ENCODE results near the gene IGFBP4. TPM values are rescaled to one million over a fixed set of nuclear protein-coding genes. Genes with fewer than 3 reads are reported as not detected.

IGFBP4 gene
- total RNA-seq, 1 experiment from 2014 or later: 35.7 TPM

DNA sequence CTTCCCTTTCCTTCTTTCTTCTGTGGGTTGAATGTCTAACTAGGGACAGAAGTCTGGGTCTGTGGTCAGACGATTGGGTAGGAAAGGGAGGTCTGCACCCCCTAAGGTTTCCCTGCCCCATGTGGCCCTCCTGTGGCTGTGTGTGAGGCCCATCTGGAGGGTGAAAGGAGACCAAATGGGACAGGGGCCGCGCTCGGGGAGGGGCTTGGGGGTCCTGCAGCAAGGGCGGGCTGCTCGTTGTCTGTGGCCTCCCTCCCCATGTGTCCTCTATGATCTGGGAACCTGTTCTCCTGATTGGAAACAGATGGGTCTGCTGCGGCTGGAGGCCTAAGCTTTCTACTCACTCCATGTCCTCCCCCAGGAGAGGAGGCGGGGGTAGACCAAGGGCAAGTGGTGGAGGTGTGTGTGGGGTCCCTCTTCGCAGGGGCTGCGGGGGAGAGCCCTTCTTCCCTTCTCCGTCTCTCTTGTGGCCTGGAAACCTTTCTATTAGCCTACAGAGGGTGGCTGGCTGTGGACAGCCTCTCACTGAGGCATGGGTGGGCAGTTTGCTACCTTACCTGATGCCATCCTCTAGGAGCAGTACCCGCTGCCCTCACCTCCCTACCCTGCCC, 18.6 kb downstream of the IGFBP4 start:
- H3K27me3 Mint-ChIP-seq (ENCODE audit: insufficient read depth, unreplicated experiment): no peaks in the 10 kb centered on the region
- DNase-seq: no peak
- TF ChIP-seq, protein P1, sequence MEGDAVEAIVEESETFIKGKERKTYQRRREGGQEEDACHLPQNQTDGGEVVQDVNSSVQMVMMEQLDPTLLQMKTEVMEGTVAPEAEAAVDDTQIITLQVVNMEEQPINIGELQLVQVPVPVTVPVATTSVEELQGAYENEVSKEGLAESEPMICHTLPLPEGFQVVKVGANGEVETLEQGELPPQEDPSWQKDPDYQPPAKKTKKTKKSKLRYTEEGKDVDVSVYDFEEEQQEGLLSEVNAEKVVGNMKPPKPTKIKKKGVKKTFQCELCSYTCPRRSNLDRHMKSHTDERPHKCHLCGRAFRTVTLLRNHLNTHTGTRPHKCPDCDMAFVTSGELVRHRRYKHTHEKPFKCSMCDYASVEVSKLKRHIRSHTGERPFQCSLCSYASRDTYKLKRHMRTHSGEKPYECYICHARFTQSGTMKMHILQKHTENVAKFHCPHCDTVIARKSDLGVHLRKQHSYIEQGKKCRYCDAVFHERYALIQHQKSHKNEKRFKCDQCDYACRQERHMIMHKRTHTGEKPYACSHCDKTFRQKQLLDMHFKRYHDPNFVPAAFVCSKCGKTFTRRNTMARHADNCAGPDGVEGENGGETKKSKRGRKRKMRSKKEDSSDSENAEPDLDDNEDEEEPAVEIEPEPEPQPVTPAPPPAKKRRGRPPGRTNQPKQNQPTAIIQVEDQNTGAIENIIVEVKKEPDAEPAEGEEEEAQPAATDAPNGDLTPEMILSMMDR (IDR thresholded peaks at IDR 0.05; ENCODE audit: insufficient read depth in 1 of 2, low read depth in 1 of 2, low read length in 1 of 2, severe bottlenecking in 1 of 2, unreplicated experiment in 1 of 2): no peak
- H3K4me3 Mint-ChIP-seq (ENCODE audit: unreplicated experiment): no peak overlapping the region
- Histone ChIP-seq H3K36me3 (ENCODE audit: control insufficient read depth, insufficient read depth, low read length) (no peaks in the 10 kb centered on the region), H3K27me3 (replicated peaks; ENCODE audit: control insufficient read depth, insufficient read depth, low read length) (no peaks in the 10 kb centered on the region), H3K4me3 (ENCODE audit: low read depth, low read length) (no peak overlapping the region), H3K9me3 (no peaks in the 10 kb centered on the region), H3K4me1 (no peaks in the 10 kb centered on the region)
- H3K4me1 Mint-ChIP-seq (ENCODE audit: low read depth, unreplicated experiment): no peaks in the 10 kb centered on the region
- no TSS peak for BruUV-seq (replicated peaks)
- no peaks in the 10 kb centered on the region for H3K9me3 Mint-ChIP-seq (ENCODE audit: unreplicated experiment)
- intact Hi-C loops (cut with micrococcal nuclease; ENCODE audit: unreplicated experiment): no loop called here
- no peaks in the 10 kb centered on the region for H3K36me3 Mint-ChIP-seq (ENCODE audit: insufficient read depth, unreplicated experiment)
- no peak overlapping the region for H3K27ac Mint-ChIP-seq (ENCODE audit: unreplicated experiment)
- ChIA-PET CTCF (no interaction called here), POLR2A (no interaction called here)

DNA sequence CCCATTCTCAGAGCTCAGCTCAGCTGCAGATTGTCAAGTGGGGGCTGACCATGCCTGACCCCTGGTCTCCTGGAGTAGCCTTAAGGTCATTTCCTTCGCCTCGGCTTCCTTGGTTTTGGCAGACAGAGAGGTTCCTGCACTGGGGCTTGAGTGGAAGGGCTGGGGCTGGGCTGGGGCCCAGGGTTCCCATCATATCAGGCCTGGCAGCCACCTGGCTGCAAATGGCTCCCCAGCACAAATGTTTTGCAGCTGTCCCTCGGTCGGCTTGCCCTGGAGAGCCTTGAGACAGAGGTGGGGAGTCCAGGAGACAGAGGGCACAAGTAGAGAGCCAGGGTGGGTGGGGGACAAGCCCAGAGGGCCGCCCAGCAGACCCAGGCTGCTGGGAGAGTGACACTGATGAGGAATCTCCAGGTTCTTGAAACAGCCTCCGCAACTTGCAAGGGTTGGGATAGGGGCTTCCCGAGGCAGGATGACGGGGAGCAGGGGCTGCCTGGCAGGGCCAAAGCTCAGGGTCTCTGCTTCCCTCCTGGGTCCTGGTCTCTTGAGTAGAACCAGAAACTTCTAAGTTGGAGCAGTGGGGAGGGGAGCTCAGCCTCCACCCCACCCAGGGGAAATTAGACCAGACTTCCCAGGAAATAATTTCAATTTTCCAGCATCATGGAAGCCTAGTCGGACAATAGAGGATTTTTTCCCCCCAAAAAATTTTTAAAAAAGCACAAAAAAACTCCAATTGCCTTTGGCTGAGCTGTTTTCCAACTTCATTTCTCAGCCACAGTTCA, 19.3 kb downstream of the IGFBP4 start:
- Mint-ChIP-seq H3K27ac (ENCODE audit: unreplicated experiment) (no peak overlapping the region), H3K36me3 (ENCODE audit: insufficient read depth, unreplicated experiment) (no peaks in the 10 kb centered on the region), H3K4me3 (ENCODE audit: unreplicated experiment) (no peak overlapping the region), H3K9me3 (ENCODE audit: unreplicated experiment) (no peaks in the 10 kb centered on the region), H3K27me3 (ENCODE audit: insufficient read depth, unreplicated experiment) (no peaks in the 10 kb centered on the region), H3K4me1 (ENCODE audit: low read depth, unreplicated experiment) (no peaks in the 10 kb centered on the region)
- H3K36me3 ChIP-seq (ENCODE audit: control insufficient read depth, insufficient read depth, low read length): no peaks in the 10 kb centered on the region
- no peaks in the 10 kb centered on the region for H3K9me3 ChIP-seq
- ChIA-PET CTCF (interaction anchor here (0.8 to 1.0 kb wide), 2 partner anchors 19 to 98 kb away, joined by 3 read pairs; no protein-coding TSS in a partner anchor), POLR2A (no interaction called here)
- intact Hi-C loops (cut with micrococcal nuclease; ENCODE audit: unreplicated experiment): no loop called here
- no peak overlapping the region for H3K4me3 ChIP-seq (ENCODE audit: low read depth, low read length)
- H3K4me1 ChIP-seq: no peaks in the 10 kb centered on the region
- BruUV-seq (replicated peaks): no TSS peak
- no peak for DNase-seq
- H3K27me3 ChIP-seq (replicated peaks; ENCODE audit: control insufficient read depth, insufficient read depth, low read length): no peaks in the 10 kb centered on the region
- TF ChIP-seq, protein P1 (IDR thresholded peaks at IDR 0.05; ENCODE audit: insufficient read depth in 1 of 2, low read depth in 1 of 2, low read length in 1 of 2, severe bottlenecking in 1 of 2, unreplicated experiment in 1 of 2): no peak

DNA sequence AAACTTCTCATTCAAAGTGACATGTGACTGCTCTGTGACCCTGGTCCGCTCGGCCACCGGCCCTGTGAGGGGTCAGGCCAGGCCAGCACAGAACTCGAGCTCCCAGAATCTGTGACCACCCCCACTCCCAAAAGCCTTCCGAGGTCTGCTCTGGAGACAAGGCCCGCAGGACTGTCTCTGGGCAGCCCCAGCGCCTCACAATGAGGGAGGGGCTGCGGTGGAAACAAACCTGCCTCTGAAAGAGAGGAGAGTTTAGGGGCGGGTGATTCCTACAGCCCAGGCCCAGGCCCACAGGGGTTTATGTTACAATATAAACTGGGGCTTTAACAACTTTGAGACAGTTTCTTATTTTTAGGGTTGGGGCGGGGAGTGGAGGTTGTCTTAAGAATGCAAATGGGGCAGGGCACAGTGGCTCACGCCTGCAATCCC, 19.9 kb downstream of the IGFBP4 start:
- no peak for DNase-seq
- ChIA-PET POLR2A (no interaction called here), CTCF (interaction anchor here (0.8 to 1.0 kb wide), 2 partner anchors 19 to 97 kb away, joined by 3 read pairs; no protein-coding TSS in a partner anchor)
- no peak overlapping the region for H3K4me3 Mint-ChIP-seq (ENCODE audit: unreplicated experiment)
- H3K36me3 Mint-ChIP-seq (ENCODE audit: insufficient read depth, unreplicated experiment): no peaks in the 10 kb centered on the region
- Histone ChIP-seq H3K36me3 (ENCODE audit: control insufficient read depth, insufficient read depth, low read length) (no peaks in the 10 kb centered on the region), H3K27me3 (replicated peaks; ENCODE audit: control insufficient read depth, insufficient read depth, low read length) (no peaks in the 10 kb centered on the region), H3K4me1 (no peaks in the 10 kb centered on the region), H3K9me3 (no peaks in the 10 kb centered on the region), H3K4me3 (ENCODE audit: low read depth, low read length) (no peak overlapping the region)
- intact Hi-C loops (cut with micrococcal nuclease; ENCODE audit: unreplicated experiment): no loop called here
- TF ChIP-seq, protein P1 (IDR thresholded peaks at IDR 0.05; ENCODE audit: insufficient read depth in 1 of 2, low read depth in 1 of 2, low read length in 1 of 2, severe bottlenecking in 1 of 2, unreplicated experiment in 1 of 2): no peak
- no peaks in the 10 kb centered on the region for H3K4me1 Mint-ChIP-seq (ENCODE audit: low read depth, unreplicated experiment)
- no peak overlapping the region for H3K27ac Mint-ChIP-seq (ENCODE audit: unreplicated experiment)
- no peaks in the 10 kb centered on the region for H3K9me3 Mint-ChIP-seq (ENCODE audit: unreplicated experiment)
- H3K27me3 Mint-ChIP-seq (ENCODE audit: insufficient read depth, unreplicated experiment): no peaks in the 10 kb centered on the region
- BruUV-seq (replicated peaks): no TSS peak
